Measurements from ENCODE around the gene GEMIN4. TPM values are rescaled to one million over a fixed set of nuclear protein-coding genes. Genes with fewer than 3 reads are reported as not detected.
A peak's percentile ranks its signal among the peaks of the same experiment; 100 is the strongest.

Gene GEMIN4
- total and polyA plus RNA-seq, 2 of the 8 experiments (the other 6 are each of a cell fraction or from before 2014, with no cell fraction given): 32.1 to 51.9 TPM

- H3K27me3 ChIP-seq (replicated peaks in 1 of 4; ENCODE audit: control insufficient read depth in 3 of 4, extremely low read depth in 1 of 4, insufficient read depth in 3 of 4, low read length in 3 of 4): no peaks in the 10 kb centered on the region
- H2BK5ac ChIP-seq (ENCODE audit: low read depth, low read length): no peak overlapping the region
- peak overlapping the region in 2 of 4 experiments; percentile 2 to 29; a peak in 3 of 8 replicates for H3K4me3 ChIP-seq (ENCODE audit: extremely low read depth in 1 of 4, insufficient read depth in 2 of 4, low read depth in 3 of 4, low read length in 4 of 4)
- peaks cover 5 to 10% (median 10%) of the 10 kb centered on the region in 4 experiments; a peak in 6 of 7 replicates for H3K4me1 ChIP-seq (replicated peaks in 1 of 4; ENCODE audit: control insufficient read depth in 3 of 4, insufficient read depth in 4 of 4, low read length in 3 of 4)
- no peak overlapping the region for H2BK120ac ChIP-seq (replicated peaks; ENCODE audit: low read depth, low read length)
- no peak overlapping the region for H3K23ac ChIP-seq (ENCODE audit: insufficient read length)
- ChIA-PET CTCF (ENCODE audit: partially characterized antibody) (interaction anchor here (0.9 to 1.2 kb wide), 2 partner anchors 27 to 273 kb away, joined by 3 read pairs; no protein-coding TSS in a partner anchor), POLR2A (ENCODE audit: partially characterized antibody) (interaction anchor here (0.7 to 1.3 kb wide), 5 partner anchors 9 to 481 kb away, joined by 3 to 4 read pairs (median 3); no protein-coding TSS in a partner anchor)
- H4K8ac ChIP-seq (ENCODE audit: extremely low read depth, insufficient read depth, low read length): no peak overlapping the region
- no peak overlapping the region for H3K14ac ChIP-seq (ENCODE audit: insufficient read length)
- H3K56ac ChIP-seq (replicated peaks; ENCODE audit: insufficient read length, low read depth, low read length): no peak overlapping the region
- DNase-seq (ENCODE audit: low read depth in 1 of 2, low spot score in 2 of 2) (peak in 1 of 2 experiments; percentile 56), FAIRE-seq (no peak)
- peak overlapping the region in 1 of 4 experiments; percentile 27; a peak in 2 of 7 replicates for H3K9ac ChIP-seq (replicated peaks in 1 of 4; ENCODE audit: extremely low read depth in 1 of 4, low read depth in 3 of 4, low read length in 3 of 4)
- no peak overlapping the region for H3K18ac ChIP-seq (ENCODE audit: extremely low read depth, low read length)
- no peaks in the 10 kb centered on the region for H3K79me2 ChIP-seq (ENCODE audit: control insufficient read depth in 1 of 2, insufficient read depth in 2 of 2, low read length in 2 of 2)
- peak overlapping the region; percentile 32 for H4K5ac ChIP-seq (ENCODE audit: insufficient read length, low read depth, low read length)
- H3K36me3 ChIP-seq (ENCODE audit: control insufficient read depth in 2 of 4, insufficient read depth in 4 of 4, low read length in 3 of 4): no peaks in the 10 kb centered on the region
- H2BK20ac ChIP-seq (ENCODE audit: low read length): no peak overlapping the region
- H3K79me1 ChIP-seq (ENCODE audit: low read depth, low read length): 0 out of 2 replicates have a peak, but pooled peaks cover 2% of the 10 kb centered on the region
- no peaks in the 10 kb centered on the region for H3K23me2 ChIP-seq (ENCODE audit: low read depth, low read length)
- H4K91ac ChIP-seq (replicated peaks; ENCODE audit: insufficient read length, low read length): no peak overlapping the region
- peak overlapping the region; percentile 18; the same call in 1 of the 2 replicates for H3K27ac ChIP-seq (ENCODE audit: low read depth, low read length)
- H3K4ac ChIP-seq (replicated peaks; ENCODE audit: insufficient read length, low read depth, low read length): no peak overlapping the region
- H2AK5ac ChIP-seq (ENCODE audit: low read depth, low read length): no peak overlapping the region
- H2BK15ac ChIP-seq (ENCODE audit: low read length): no peak overlapping the region
- peak overlapping the region; percentile 14; the same call in 1 of the 2 replicates for H2AFZ ChIP-seq (ENCODE audit: low read length)
- 45% methylated on average over 20 of the region's 20 CpGs; no CpG with 5 or more reads in 1 of the 2 experiments for WGBS, 2 experiments (ENCODE audit: extremely low coverage in 1 of 2, insufficient coverage in 1 of 2, insufficient read length in 1 of 2, insufficient replicate concordance in 2 of 2, low coverage in 1 of 2, low lambda C conversion rate in 2 of 2, missing lambda C conversion rate in 1 of 2)
- peak overlapping the region; percentile 54 to 61 for H3K4me2 ChIP-seq (ENCODE audit: insufficient read depth in 1 of 2, low read depth in 2 of 2, low read length in 2 of 2)
- no peaks in the 10 kb centered on the region for H3K9me3 ChIP-seq (ENCODE audit: insufficient read depth in 2 of 2, low read depth in 1 of 2, low read length in 1 of 2)
- no peaks in the 10 kb centered on the region for H4K20me1 ChIP-seq (replicated peaks in 1 of 2; ENCODE audit: control insufficient read depth in 1 of 2, insufficient read depth in 2 of 2, low read length in 2 of 2)
- H2BK12ac ChIP-seq (ENCODE audit: low read depth, low read length): no peak overlapping the region
Observed at GRCh38 chr17:726271-726919, 25.7 kb downstream of the GEMIN4 start.
